Activated CD4-positive, alpha-beta T cell treated with anti-CD3 and anti-CD28 coated beads, Interleukin-10, Interleukin-2, amounts not matched to agents 100 ng/mL and 50 ng/mL, durations not matched to agents 16 hours and 8 hours (primary cell): ENCODE data around the gene SCAF11.
"Not testable (repeated sequence)": the region's sequence is repeated elsewhere in the genome, so short reads cannot be mapped to it uniquely, and the experiment has no call there.

Source experiments
- DNase-seq: peaks from one replicate; pipeline ENCODE4 v3.0.0-alpha.2; 2020

SCAF11 gene

DNA sequence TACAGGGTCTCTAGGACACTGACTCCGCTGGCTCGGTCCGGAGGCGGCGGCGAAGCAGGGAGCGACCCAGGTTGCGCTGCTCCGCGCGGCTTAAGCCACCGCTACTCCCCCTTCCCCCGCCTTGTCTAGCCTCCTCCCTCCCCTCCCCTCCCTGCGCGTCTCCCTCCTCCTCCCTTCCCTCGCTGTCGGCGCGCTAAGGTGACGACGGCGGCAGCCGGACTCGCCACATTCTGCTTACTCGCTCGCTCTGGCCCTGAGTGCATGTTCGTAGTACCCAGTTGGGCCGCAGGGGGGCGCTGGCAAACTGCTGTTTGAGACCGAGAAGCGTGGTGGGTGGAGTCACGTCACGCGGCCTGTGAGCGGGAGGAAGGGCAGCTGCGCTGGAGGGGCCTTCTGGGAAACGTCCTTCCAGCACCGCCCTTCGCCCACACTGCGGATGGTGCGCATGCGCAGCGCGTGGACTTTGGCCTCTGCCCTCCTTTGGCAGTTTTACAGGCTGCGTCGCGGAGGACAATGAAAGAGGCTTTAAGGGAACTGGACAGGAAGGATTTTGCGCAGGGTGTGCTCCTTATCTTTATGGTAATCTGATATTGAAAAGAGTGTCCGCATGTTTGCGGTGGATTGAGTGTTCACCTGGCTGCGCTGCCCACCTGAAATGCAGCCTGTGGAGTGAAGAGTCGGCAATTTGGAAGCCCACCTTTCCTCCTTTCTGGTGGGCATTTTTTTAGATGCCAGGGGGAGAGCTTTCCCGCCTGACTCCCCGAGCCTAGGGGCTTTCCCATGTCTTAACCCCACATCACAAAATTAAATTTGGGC lies at the start of gene SCAF11:
TSS of gene SCAF11 (minus strand) at position 107 of the 816 bp plus-strand sequence. CDS start 26,407 bp downstream, outside the sequence.
- peak; percentile 100 for DNase-seq

GRCh38 chr12:46037066-46037465 lies 46.7 kb upstream of the SCAF11 start:
- DNase-seq, result not testable (repeated sequence)

DNA sequence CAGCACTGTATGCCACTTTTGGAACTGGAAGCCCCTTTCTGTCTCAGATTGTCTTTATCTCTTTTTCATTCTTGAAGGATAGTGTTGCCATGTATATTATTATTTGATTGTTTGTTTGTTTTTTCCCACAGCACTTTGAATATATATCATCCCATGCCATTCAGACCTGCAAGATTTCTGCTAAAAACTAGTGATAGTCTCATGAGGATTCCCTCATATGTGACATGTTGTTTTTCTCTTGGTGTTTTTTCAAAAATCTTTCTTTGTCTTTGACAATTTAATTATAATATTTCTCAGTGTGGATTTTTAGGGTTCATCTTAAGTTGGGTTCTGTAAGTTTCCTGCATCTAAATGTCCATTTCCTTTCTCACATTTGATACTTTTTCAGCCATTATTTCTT lies 36.8 kb upstream of the SCAF11 start:
- DNase-seq, result no peak

- no peak for DNase-seq
Observed at GRCh38 chr12:46024099-46024498, 33.7 kb upstream of the SCAF11 start.

- no peak for DNase-seq
Observed at GRCh38 chr12:46020768-46021167, 30.4 kb upstream of the SCAF11 start.

GRCh38 chr12:46018712-46019111 lies 28.3 kb upstream of the SCAF11 start:
- not testable (repeated sequence) for DNase-seq

- DNase-seq, result not testable (repeated sequence)
Observed at GRCh38 chr12:46017866-46018375, 27.5 kb upstream of the SCAF11 start.

DNA sequence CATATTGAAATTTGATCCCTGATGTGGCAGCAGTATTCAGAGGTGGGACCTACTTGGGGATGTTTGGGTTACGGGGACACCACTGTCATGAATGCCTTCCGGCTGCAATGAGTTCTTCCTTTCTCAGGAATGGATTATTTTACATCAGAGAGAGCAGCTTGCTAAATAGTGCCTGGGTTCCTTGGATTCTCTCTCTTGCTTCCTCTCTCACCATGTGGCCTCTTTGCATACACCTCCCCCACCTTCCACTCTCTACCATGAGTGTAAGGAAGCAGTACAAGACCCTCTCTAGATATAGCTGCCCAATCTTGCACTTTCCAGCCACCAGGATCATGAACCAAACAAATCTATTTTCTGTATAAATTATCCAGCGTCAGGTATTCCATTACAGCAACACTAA lies 15.4 kb upstream of the SCAF11 start:
- DNase-seq, result no peak

DNA sequence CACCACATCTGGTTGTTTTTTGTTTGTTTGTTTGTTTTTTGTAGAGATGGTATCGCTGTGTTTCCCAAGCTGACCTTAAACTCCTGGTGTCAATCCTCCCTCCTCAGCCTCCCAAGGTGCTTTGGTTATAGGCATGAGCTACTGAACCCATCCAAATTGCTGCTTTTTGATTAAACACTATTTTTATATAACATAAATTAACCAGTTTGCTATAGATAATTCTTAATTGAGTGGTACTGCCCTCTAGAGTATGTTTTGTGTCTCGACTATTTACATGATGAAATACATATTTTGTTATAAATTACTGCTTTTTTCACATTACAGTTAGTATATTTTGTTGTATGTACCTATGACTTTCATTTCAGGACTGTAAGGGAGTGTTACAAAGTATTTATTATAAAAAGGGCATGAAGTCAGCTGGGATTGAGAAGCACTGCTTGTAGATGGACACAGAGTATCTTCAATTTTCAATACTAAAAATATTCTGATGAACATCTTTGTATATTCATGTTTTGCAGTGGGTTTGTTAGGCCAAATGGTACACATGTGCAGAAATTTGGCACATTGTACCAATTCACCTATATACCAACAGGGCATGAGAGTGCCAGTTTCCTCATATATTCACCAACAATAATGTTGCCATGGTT lies 14.9 kb upstream of the SCAF11 start:
- DNase-seq, result no peak

DNA sequence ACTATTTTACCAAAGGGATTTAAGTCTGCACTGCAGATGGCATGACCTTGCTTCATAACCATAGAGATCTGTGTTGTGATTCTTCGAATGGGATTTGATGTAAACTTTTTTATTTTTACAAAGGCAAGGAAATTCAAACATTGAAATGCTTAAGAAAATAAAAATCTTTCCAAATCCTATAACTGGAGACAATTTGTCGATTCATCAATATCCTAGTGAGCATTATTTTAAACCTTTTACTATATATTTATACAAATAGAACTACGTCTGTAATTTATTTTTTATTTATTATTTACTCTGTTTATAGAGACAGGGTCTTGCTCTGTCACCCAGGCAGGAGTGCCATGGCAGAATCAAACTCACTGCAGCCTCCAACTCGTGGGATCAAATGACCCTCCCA lies 14.3 kb upstream of the SCAF11 start:
- DNase-seq, result no peak

DNA sequence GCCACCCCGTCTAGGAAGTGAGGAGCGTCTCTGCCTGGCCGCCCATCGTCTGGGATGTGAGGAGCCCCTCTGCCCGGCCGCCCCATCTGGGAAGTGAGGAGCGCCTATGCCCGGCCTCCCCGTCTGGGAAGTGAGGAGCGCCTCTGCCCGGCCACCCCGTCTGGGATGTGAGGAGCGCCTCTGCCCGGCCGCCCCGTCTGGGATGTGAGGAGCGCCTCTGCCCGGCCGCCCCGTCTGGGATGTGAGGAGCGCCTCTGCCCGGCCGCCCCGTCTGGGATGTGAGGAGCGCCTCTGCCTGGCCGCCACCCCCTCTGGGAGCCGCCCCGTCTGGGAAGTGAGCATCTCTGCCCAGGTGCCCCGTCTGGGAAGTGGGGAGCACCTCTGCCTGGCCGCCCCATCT lies 9.7 kb upstream of the SCAF11 start:
- DNase-seq, result not testable (repeated sequence)

- no peak for DNase-seq
Observed at GRCh38 chr12:45994736-45995135, 4.4 kb upstream of the SCAF11 start.

DNA sequence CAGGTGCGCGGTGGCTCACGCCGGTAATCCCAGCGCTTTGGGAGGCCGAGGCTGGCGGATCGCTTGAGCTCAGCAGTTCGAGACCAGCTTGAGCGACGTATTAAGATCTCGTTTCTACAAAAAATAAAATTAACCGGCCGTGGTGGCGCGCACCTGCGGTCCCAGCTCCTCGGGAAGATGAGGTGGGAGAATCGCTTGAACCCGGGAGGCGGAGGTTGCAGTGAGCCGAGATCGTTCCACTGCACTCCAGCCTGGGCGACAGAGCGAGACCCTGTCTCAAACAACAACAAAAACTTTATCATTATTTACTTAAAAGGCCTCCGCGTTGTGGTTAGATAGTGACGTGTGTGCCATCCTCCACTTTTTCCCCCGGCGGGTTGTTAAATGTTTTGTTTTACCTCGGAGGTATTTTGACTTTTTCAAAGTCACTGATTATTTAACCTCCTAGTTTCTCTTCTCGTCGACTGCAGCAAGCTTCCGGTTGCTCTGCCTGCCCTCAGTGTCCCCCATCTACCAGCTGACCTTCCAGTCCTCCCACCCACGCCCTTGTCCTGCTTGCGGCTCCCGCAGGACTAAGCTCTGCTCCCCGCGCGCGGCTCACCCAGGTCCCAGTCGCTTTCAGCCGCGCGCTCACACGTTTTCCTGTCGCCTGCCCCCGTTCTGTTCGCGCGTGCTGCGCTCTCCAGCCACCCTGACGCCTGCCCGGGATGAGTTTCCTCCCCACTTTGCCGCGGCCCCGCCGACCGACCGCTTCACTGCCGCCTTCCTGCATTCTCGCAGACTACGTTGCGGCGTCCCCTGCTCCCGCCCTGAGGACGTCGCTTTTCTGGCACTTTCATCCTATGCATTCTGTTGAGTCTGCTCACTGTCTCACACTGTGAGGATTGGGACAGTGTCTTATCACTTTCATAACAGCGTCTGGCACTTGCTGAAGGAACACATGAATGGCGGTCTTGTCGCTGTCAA lies 1.2 kb upstream of the SCAF11 start:
- peak; percentile 87 for DNase-seq

GRCh38 chr12:45989721-45990467 lies 480 bp downstream of the SCAF11 start:
- DNase-seq, result peak; percentile 68

DNA sequence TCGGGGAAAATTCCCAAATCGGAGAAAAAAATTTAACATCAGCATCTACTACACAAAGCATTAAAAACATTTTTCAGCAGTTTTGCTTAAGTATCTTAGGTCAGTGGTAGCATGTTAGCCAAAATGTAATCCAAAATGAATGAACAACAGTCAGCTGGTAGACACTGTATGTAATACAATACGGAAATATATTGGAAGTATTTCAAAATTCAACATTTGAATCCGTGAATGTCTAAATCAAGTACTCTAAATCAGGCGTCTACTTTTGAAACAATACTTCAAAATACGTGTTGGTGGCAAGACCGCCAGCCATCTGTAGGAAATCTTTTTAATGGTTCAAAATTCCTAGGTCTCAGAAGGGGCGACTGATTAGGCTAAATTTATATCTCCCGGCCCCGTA lies 1.1 kb downstream of the SCAF11 start:
- no peak for DNase-seq

GRCh38 chr12:45988264-45988663 lies 2.1 kb downstream of the SCAF11 start:
- peak; percentile 48 for DNase-seq

DNA sequence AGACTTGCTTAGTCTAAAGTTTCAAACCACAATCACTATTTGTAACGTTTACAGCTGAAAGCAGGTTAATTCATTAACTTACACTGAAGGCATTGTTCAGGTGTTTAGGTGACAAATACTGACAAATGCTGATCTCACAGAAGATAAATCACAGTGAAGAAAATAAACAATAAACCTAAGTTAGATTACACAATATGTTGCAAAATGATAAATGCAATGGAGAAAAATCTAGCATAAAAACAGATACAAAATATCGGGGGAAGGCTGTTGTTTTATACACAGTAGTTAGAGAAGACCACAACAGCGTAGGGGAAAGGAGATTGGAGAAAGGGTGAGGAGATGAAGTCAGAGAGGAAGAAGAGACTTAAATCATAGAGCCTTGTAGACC lies 3.0 kb downstream of the SCAF11 start:
- DNase-seq, result no peak

GRCh38 chr12:45986641-45987339 lies 3.6 kb downstream of the SCAF11 start:
- no peak for DNase-seq

DNA sequence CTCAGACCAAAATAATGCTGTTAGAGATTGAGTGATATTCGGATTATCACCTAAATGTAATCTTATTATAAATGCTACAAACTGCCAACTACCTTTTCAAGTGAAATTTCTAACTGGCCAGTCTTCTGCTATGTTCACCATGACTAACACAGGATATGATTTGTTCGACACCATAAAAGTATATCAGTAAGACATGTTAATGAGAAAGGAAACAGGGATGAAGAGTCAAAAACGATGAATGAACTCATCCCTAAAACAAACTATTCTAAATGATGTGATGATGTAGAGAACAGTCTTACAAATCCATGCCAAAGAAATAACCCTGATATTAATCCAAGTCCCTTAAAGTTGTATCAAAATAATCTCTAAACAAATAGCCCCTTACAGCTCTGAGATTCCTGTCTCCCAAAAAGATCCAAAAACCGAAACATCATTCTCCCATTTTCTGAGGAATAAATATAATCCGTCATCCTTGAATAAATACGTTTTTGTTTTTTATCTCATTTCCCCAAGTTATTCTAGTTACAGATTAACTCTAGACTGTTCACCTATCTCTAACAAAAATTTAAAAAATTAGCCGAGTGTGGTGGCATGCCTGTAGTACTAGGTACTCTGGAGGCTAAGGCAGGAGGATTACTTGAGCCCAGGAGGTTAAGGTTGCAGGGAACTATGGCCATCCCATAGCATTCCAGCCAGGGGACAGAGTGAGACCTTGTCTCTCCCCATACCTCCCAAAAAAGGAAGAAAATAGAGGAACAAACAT lies 9.1 kb downstream of the SCAF11 start:
- DNase-seq, result no peak

- no peak for DNase-seq
Observed at GRCh38 chr12:45980540-45980939, 9.8 kb downstream of the SCAF11 start.

GRCh38 chr12:45978108-45978507 lies 12.3 kb downstream of the SCAF11 start:
- no peak for DNase-seq
